IPS DF 19.7 (cell line): ENCODE measurements around the gene TEAD1.
"Not testable (repeated sequence)": the region's sequence is repeated elsewhere in the genome, so short reads cannot be mapped to it uniquely, and the experiment has no call there.

Experiments
- DNase-seq: peaks from one replicate; pipeline ENCODE4 v3.0.0-alpha.2; 2013; ENCODE audit warnings: low read depth, low spot score

Gene TEAD1

GRCh38 chr11:12863605-12864121 lies 189.4 kb downstream of the TEAD1 start:
- no peak for DNase-seq

GRCh38 chr11:12864316-12865156 lies 190.3 kb downstream of the TEAD1 start:
- DNase-seq = peak; percentile 99

- no peak for DNase-seq
Measured at GRCh38 chr11:12865863-12866595, 191.8 kb downstream of the TEAD1 start.

- no peak for DNase-seq
Measured at GRCh38 chr11:12867531-12867930, 193.3 kb downstream of the TEAD1 start.

GRCh38 chr11:12868315-12869073 lies 194.3 kb downstream of the TEAD1 start:
- DNase-seq = no peak

GRCh38 chr11:12871241-12871640 lies 197.0 kb downstream of the TEAD1 start:
- no peak for DNase-seq

- no peak for DNase-seq
Measured at GRCh38 chr11:12871788-12872321, 197.6 kb downstream of the TEAD1 start.

GRCh38 chr11:12876340-12876739 lies 202.1 kb downstream of the TEAD1 start:
- DNase-seq = no peak

- DNase-seq = no peak
Measured at GRCh38 chr11:12876988-12877387, 202.8 kb downstream of the TEAD1 start.

- not testable (repeated sequence) for DNase-seq
Measured at GRCh38 chr11:12877508-12877907, 203.3 kb downstream of the TEAD1 start.

GRCh38 chr11:12880327-12880726 lies 206.1 kb downstream of the TEAD1 start:
- DNase-seq = no peak

GRCh38 chr11:12882670-12883069 lies 208.4 kb downstream of the TEAD1 start:
- no peak for DNase-seq

- DNase-seq = no peak
Measured at GRCh38 chr11:12884751-12885318, 210.6 kb downstream of the TEAD1 start.

- no peak for DNase-seq
Measured at GRCh38 chr11:12885717-12886239, 211.6 kb downstream of the TEAD1 start.

GRCh38 chr11:12886508-12886907 lies 212.3 kb downstream of the TEAD1 start:
- no peak for DNase-seq

GRCh38 chr11:12888525-12889158 lies 214.4 kb downstream of the TEAD1 start:
- DNase-seq = peak; percentile 57

- DNase-seq = no peak
Measured at GRCh38 chr11:12889243-12889642, 215.0 kb downstream of the TEAD1 start.

GRCh38 chr11:12890476-12890875 lies 216.3 kb downstream of the TEAD1 start:
- DNase-seq = no peak

- DNase-seq = no peak
Measured at GRCh38 chr11:12893787-12894672, 219.8 kb downstream of the TEAD1 start.

- DNase-seq = no peak
Measured at GRCh38 chr11:12897390-12897789, 223.2 kb downstream of the TEAD1 start.
